ENCODE measurements around the gene MEAK7.

MEAK7 gene

DNA sequence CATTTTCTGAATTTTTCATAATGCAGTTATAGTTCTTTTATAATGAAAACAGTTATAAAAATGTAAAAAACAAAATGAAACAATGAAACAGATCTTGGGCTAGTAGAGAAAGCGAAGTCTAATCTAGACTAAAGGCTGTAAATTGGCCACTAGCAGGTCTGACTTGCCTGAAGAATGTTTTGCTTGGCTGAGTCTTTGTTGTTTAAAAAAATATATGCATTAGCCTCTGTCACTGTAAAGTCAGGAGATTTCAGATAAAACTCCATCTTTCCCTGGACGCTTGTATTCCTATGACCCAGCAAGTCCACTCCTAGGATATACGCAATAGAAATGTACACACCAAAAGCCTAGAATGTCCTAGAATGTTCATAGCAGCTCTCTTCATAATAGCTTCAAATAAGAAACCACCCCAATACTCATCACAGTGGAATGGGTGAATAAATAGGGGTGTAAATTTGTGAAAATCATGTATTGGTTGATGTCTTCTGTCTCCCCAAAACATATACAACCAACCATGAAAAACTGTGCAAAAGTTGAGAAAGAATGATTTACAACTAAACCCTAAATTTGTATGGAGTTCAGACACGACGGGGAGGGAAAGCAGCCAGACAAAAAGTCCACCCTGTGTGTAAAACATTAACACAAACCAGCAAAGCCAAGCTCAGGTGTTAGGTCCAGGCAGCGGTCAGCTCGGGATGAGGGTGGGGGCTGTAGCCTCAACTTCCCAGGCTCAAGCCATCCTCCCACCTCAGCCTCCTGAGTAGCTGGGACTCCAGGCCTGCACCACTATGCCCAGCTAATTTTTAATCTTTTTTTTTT is 37.7 kb upstream of the MEAK7 start:
- Histone ChIP-seq H3K4me1 (ENCODE audit: insufficient read depth, low read length) (peaks cover 5% of the 10 kb centered on the region), H3K9ac (ENCODE audit: low read depth, low read length) (no peak overlapping the region)

DNA sequence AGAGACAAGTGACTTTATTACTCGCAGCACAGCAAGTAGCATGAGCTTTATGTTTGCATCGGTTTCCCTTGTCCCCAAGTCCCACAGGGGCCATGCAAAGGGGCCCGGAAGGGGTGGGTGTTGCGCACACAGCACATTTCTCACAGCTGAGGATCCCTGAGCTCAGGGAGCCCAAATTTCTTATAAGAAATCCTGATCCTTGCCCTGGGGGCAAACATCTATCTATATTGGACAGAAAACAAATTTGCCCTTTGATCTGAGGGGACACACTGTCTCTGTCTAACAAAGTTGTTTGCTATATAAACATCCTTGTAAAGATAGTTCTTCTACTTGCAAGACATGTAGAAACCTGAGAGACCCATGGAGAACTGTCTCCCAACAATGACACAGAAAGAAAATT is 35.7 kb upstream of the MEAK7 start:
- Histone ChIP-seq H3K9me3 (ENCODE audit: control insufficient read depth, insufficient read depth, low read length) (no peaks in the 10 kb centered on the region), H3K9ac (ENCODE audit: low read depth, low read length) (no peak overlapping the region), H3K36me3 (ENCODE audit: insufficient read depth, low read length) (no peaks in the 10 kb centered on the region; the same call in 1 of the 2 replicates), H3K4me1 (ENCODE audit: insufficient read depth, low read length) (peaks cover 17% of the 10 kb centered on the region)

More for the DNA sequence above, 37.7 kb upstream of the MEAK7 start:
- Histone ChIP-seq H3K36me3 (ENCODE audit: insufficient read depth, low read length) (no peaks in the 10 kb centered on the region), H3K9me3 (ENCODE audit: control insufficient read depth, insufficient read depth, low read length) (no peaks in the 10 kb centered on the region)

DNA sequence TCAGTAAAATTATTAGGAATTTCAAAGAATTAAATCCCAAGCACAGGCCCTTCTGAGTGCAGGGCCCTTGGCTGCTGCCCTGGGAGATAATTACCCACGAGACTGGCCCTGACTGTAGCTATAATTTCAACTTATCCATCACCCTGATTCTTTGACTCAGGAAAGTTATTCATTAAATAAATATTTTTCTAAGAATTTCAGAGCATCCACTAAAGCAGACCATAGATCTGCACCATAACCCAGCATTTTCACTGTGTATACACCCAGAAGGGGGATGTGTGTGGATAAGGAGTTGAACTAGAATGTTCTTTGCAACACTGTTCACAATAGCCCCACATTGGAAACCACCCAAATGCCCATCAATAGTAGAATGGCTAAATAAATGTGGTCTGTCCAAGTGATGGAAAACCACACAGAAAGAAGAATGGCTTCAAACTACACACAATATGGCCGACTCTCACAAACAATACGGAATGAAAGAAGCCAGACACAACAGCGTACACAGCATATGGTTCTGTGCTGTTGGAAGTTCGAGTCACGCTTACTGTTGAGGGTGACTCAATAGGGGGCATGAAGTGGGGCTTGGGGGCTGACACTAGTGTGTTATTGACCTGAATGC is 33.9 kb upstream of the MEAK7 start:
- peaks cover 23% of the 10 kb centered on the region for H3K4me1 ChIP-seq (ENCODE audit: insufficient read depth, low read length)

DNA sequence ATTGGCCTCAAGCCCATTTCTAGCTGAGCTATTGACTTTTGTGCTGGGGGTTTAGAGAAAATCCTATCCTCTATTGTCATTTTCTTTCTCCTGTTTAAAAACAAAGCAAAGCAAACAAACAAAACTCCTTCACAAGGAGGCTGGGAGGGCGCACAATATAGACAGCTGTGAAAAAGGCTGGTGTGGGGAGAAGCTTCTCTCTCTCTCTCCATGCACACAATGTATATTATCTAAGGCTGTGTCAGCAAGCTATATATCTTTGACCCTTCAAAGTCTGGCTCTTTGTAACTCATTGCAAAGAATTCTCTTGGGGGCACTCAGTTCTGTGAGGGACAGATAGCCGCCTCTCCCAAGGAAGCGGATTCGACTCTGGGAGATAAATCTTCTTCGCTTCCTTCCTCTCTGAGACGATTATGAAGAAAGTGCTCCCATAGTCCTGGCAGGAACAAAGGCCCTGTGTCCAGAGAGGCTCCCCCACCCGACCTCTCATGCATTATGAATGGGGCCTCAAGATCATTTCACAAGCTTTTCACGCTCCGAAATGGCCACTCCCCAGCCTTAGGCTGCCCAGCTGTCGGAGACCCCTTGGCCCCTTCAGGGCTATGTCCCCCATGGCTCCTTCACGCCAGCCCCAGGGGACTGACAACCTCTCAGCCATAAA is 33.2 kb upstream of the MEAK7 start:
- H3K4me1 ChIP-seq (ENCODE audit: insufficient read depth, low read length): peaks cover 30% of the 10 kb centered on the region
- H3K9ac ChIP-seq (ENCODE audit: low read depth, low read length): no peak overlapping the region

More for the DNA sequence above, 33.9 kb upstream of the MEAK7 start:
- no peaks in the 10 kb centered on the region for H3K9me3 ChIP-seq (ENCODE audit: control insufficient read depth, insufficient read depth, low read length)
- no peak overlapping the region for H3K9ac ChIP-seq (ENCODE audit: low read depth, low read length)
- no peaks in the 10 kb centered on the region; the same call in 1 of the 2 replicates for H3K36me3 ChIP-seq (ENCODE audit: insufficient read depth, low read length)

DNA sequence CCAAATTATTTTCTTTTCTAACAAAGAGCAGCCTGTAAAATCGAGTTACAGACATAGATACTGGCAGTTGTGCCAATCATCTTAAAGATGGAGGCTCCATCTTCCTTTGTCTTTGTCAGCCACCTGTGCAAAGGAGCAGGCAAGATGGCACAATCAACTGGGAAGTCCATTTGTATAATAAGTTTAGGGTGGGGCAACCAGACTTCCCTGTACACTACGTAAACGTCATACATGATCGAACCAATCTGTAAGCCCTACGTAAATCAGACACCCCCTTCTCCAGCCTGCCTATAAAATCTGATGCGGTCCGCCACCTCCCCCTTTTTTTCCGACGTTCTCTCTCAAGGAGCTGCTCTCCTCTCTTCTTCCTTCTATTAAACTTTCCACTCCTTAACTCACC is 31.4 kb upstream of the MEAK7 start:
- Histone ChIP-seq H3K9ac (ENCODE audit: low read depth, low read length) (no peak overlapping the region), H3K4me1 (ENCODE audit: insufficient read depth, low read length) (peaks cover 41% of the 10 kb centered on the region), H3K36me3 (ENCODE audit: insufficient read depth, low read length) (no peaks in the 10 kb centered on the region; the same call in 1 of the 2 replicates), H3K9me3 (ENCODE audit: control insufficient read depth, insufficient read depth, low read length) (no peaks in the 10 kb centered on the region)

More for the DNA sequence above, 33.2 kb upstream of the MEAK7 start:
- no peaks in the 10 kb centered on the region for H3K9me3 ChIP-seq (ENCODE audit: control insufficient read depth, insufficient read depth, low read length)
- no peaks in the 10 kb centered on the region; the same call in 1 of the 2 replicates for H3K36me3 ChIP-seq (ENCODE audit: insufficient read depth, low read length)

DNA sequence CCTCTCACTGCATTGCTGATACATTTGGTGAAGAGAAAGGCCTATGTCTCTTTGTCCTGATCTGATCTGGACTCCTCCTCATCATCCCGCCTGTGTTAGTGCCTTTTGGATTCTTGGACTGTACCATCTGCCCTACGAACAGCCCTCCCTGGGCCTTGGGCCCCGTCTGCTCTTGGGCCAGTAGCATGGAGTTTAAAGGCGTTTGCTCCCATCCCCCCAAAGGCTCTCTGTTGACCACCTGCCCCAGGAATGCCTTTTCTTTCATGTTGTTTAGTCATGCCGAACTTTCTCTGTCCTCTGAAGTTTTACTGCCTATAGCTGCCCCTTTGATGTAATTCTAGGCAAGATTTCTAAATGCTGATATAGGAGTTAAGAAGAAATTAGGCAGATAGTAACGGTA is 30.9 kb upstream of the MEAK7 start:
- no peaks in the 10 kb centered on the region for H3K9me3 ChIP-seq (ENCODE audit: control insufficient read depth, insufficient read depth, low read length)
- no peak overlapping the region for H3K9ac ChIP-seq (ENCODE audit: low read depth, low read length)
- peaks cover 41% of the 10 kb centered on the region for H3K4me1 ChIP-seq (ENCODE audit: insufficient read depth, low read length)
- H3K36me3 ChIP-seq (ENCODE audit: insufficient read depth, low read length): no peaks in the 10 kb centered on the region; the same call in 1 of the 2 replicates

DNA sequence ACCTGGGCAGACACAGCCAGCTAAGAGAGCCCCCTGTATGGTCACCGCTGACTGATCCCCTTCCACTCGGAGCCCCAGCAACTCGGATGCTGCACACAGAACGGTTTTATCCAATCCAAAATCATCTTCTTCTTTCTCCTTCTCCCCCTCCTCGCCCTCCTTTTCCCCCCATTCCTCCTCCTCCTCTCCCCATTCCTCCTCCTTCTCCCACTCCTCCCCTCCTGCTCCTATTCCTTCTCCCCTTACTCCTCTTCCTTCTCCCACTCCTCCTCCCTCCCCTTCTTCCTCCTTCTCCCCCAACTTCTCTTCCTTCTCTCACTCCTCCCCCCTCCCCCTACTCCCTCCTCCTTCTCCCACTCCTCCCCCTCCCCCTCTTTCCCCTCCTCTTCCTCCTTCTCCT is 30.4 kb upstream of the MEAK7 start:
- Histone ChIP-seq H3K9me3 (ENCODE audit: control insufficient read depth, insufficient read depth, low read length) (no peaks in the 10 kb centered on the region), H3K36me3 (ENCODE audit: insufficient read depth, low read length) (no peaks in the 10 kb centered on the region; the same call in 1 of the 2 replicates), H3K9ac (ENCODE audit: low read depth, low read length) (no peak overlapping the region), H3K4me1 (ENCODE audit: insufficient read depth, low read length) (peaks cover 41% of the 10 kb centered on the region)

DNA sequence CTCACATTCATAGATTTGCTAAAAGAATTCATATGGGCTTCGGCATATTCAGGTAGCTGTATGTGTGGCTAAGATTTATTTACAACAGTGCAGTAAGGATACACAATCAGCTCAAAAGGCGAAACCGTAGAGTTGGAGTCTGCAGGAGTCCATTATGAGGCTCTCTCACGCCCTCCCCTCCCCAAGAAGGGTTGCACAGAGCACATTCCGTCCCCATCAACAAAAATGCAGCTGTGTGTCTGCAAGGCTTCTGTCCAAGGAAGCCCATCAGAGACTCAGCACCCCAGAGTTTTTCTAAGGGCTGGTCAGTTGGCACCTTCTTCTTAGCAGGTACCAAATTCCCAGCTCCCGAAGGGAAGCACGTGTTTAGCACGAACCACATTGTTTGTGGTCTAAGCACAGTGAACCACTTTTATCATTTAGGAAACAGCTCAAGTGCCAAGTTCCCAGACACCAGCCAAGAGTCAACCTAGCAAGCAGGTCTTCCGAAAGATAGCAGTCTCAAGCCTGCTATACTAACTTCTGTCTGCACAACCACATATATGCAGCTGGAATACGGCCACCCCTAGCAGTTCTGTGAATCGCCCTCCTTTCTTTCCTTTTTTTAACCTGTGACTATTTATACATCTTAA is 28.5 kb upstream of the MEAK7 start:
- no peak overlapping the region for H3K9ac ChIP-seq (ENCODE audit: low read depth, low read length)
- peaks cover 6% of the 10 kb centered on the region; the same call in 1 of the 2 replicates for H3K9me3 ChIP-seq (ENCODE audit: control insufficient read depth, insufficient read depth, low read length)

DNA sequence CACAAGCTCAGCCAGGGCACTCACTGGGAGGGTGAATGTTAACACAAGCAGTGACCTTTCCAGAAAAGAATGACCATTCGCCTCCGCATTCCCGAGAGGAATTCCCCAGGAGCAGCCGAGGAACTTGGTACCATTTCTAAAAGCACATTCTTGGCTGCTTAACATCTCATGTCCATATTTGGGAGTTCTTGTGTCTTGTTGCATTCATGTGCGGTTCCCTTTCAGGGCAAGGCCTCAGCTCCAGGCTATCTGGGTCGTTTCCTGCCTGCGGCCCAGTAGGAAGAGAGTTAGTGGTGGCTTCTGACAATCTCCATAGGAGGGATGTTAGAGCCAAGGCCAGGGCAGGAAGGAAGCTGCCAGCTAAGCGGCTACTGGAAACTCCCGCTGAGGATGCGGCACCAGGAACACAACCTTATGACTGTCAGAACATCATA is 27.8 kb upstream of the MEAK7 start:
- Histone ChIP-seq H3K9me3 (ENCODE audit: control insufficient read depth, insufficient read depth, low read length) (peaks cover 6% of the 10 kb centered on the region; the same call in 1 of the 2 replicates), H3K4me1 (ENCODE audit: insufficient read depth, low read length) (peaks cover 37% of the 10 kb centered on the region), H3K9ac (ENCODE audit: low read depth, low read length) (no peak overlapping the region), H3K36me3 (ENCODE audit: insufficient read depth, low read length) (no peaks in the 10 kb centered on the region; the same call in 1 of the 2 replicates)

More for the DNA sequence above, 28.5 kb upstream of the MEAK7 start:
- Histone ChIP-seq H3K36me3 (ENCODE audit: insufficient read depth, low read length) (no peaks in the 10 kb centered on the region; the same call in 1 of the 2 replicates), H3K4me1 (ENCODE audit: insufficient read depth, low read length) (peaks cover 41% of the 10 kb centered on the region)

DNA sequence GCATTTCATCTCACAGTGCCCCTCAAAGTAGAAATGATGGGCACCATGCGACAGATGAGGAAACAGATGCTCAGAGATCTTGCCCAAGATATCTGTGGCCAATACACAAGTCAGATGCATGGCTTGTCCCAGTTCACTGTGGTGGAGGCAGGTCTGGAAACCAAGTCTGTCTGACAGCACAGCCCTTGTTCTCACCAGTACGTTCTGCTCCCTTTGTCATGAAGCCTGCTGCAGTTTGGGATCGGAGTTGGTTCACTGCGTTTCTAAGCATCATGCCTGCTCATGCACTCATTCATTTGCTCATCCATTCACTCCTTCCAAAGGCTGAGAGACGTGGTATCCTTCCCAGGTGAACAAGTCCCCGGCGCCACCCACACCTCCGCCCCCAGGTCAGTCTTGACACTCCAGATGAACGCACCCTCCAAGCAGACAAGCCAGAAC is 27.2 kb upstream of the MEAK7 start:
- H3K9ac ChIP-seq (ENCODE audit: low read depth, low read length): no peak overlapping the region
- peaks cover 6% of the 10 kb centered on the region; the same call in 1 of the 2 replicates for H3K9me3 ChIP-seq (ENCODE audit: control insufficient read depth, insufficient read depth, low read length)
- H3K36me3 ChIP-seq (ENCODE audit: insufficient read depth, low read length): no peaks in the 10 kb centered on the region; the same call in 1 of the 2 replicates
- H3K4me1 ChIP-seq (ENCODE audit: insufficient read depth, low read length): peaks cover 37% of the 10 kb centered on the region

DNA sequence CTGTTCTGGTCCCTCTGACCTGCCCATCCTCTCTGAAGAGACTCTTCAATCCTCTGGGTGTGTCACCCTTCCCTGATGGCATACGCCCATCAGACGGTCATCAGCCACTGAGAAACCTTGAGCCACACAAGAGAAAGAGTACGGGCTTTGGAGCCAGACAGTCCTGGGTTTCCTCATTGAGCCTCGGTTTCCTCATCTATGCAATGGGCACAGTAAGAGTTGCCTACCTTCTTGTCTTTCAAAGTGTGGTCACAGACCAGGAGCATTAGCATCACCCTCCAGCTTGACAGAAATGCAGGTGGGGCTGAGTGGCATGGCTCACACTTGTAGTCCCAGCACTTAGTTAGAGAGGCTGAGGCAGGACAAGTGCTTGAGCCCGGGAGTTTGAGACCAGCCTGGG is 26.1 kb upstream of the MEAK7 start:
- Histone ChIP-seq H3K36me3 (ENCODE audit: insufficient read depth, low read length) (no peaks in the 10 kb centered on the region), H3K9ac (ENCODE audit: low read depth, low read length) (no peak overlapping the region), H3K4me1 (ENCODE audit: insufficient read depth, low read length) (peaks cover 33% of the 10 kb centered on the region), H3K9me3 (ENCODE audit: control insufficient read depth, insufficient read depth, low read length) (peaks cover 6% of the 10 kb centered on the region; the same call in 1 of the 2 replicates)

DNA sequence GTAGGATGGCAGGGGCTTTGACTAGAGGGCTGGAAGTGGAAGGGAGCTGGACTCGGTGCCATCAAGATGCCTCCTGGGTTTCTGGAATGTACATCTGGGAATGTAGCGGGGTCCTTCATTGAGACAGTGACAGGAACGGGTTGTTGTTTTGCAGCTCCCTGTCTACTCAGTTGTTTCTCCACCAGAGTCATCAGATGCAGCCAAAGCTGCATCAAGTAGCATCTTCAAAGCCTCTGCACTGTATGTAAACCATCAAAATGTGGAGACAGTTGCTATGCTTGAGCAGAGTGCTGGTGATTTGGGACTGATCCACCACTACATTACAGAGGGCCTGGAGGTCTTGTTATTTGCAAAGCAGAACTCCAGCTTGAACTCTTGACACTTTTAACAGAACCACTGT is 25.1 kb upstream of the MEAK7 start:
- Histone ChIP-seq H3K4me1 (ENCODE audit: insufficient read depth, low read length) (peaks cover 27% of the 10 kb centered on the region), H3K9ac (ENCODE audit: low read depth, low read length) (no peak overlapping the region), H3K36me3 (ENCODE audit: insufficient read depth, low read length) (no peaks in the 10 kb centered on the region), H3K9me3 (ENCODE audit: control insufficient read depth, insufficient read depth, low read length) (peaks cover 6% of the 10 kb centered on the region; the same call in 1 of the 2 replicates)

DNA sequence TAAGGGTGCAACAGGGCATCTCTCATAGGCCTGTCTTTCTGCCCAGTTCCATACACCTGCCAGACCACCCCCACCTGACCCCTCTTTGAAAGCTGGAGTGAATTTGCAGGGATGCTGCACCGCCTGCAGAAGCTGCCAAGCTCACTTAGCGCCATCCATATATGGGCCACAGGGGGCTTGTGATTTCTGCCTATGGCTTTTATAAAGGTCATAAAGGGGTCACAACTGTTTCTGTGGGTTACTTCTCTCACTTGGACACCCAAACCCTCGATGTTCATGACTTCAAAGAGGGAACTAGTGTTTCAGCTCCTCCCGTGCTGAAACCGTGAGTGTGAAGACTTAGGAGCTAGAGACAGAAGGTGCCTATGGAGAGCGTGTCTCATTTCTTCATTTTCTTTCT is 23.9 kb upstream of the MEAK7 start:
- peaks cover 6% of the 10 kb centered on the region; the same call in 1 of the 2 replicates for H3K9me3 ChIP-seq (ENCODE audit: control insufficient read depth, insufficient read depth, low read length)
- peaks cover 23% of the 10 kb centered on the region for H3K4me1 ChIP-seq (ENCODE audit: insufficient read depth, low read length)
- H3K9ac ChIP-seq (ENCODE audit: low read depth, low read length): no peak overlapping the region
- H3K36me3 ChIP-seq (ENCODE audit: insufficient read depth, low read length): no peaks in the 10 kb centered on the region

Data from ES-I3 (cell line).